ENCODE measurements around the gene CBLC. TPM values are rescaled to one million over a fixed set of nuclear protein-coding genes. Genes with fewer than 3 reads are reported as not detected.

The CBLC gene
- polyA plus RNA-seq, 1 donor (not counting 4 experiments of a cell fraction or from before 2014, with no cell fraction given) = 27.8 TPM

- TF ChIP-seq, protein P1, sequence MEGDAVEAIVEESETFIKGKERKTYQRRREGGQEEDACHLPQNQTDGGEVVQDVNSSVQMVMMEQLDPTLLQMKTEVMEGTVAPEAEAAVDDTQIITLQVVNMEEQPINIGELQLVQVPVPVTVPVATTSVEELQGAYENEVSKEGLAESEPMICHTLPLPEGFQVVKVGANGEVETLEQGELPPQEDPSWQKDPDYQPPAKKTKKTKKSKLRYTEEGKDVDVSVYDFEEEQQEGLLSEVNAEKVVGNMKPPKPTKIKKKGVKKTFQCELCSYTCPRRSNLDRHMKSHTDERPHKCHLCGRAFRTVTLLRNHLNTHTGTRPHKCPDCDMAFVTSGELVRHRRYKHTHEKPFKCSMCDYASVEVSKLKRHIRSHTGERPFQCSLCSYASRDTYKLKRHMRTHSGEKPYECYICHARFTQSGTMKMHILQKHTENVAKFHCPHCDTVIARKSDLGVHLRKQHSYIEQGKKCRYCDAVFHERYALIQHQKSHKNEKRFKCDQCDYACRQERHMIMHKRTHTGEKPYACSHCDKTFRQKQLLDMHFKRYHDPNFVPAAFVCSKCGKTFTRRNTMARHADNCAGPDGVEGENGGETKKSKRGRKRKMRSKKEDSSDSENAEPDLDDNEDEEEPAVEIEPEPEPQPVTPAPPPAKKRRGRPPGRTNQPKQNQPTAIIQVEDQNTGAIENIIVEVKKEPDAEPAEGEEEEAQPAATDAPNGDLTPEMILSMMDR (optimal IDR thresholded peaks at IDR 0.05 in 1 of 3, IDR thresholded peaks at IDR 0.05 in 1 of 3, conservative IDR thresholded peaks at IDR 0.05 in 1 of 3; ENCODE audit: extremely low read depth in 1 of 3, insufficient read depth in 2 of 3, low read length in 3 of 3) = no peak
- TF ChIP-seq EZH2 (IDR thresholded peaks at IDR 0.05; ENCODE audit: low read length) = no peak
- Histone ChIP-seq H3K4me2 (ENCODE audit: control insufficient read depth, extremely low read depth, insufficient read depth, low read depth, low read length) (no peak overlapping the region), H3K9me3 (ENCODE audit: control insufficient read depth, low read depth, low read length) (no peaks in the 10 kb centered on the region), H3K79me2 (ENCODE audit: control insufficient read depth, insufficient read depth, low read length) (no peaks in the 10 kb centered on the region), H3K4me1 (ENCODE audit: control insufficient read depth, extremely low read depth, insufficient read depth, low read length) (peaks cover 24% of the 10 kb centered on the region), H2AFZ (ENCODE audit: control insufficient read depth, low read length) (no peak overlapping the region), H4K20me1 (ENCODE audit: control insufficient read depth, extremely low read depth, insufficient read depth, low read length) (no peaks in the 10 kb centered on the region), H3K9ac (ENCODE audit: control insufficient read depth, extremely low read depth, insufficient read depth, low read length) (no peak overlapping the region), H3K9me1 (ENCODE audit: control insufficient read depth, extremely low read depth, insufficient read depth, low read length) (no peaks in the 10 kb centered on the region), H3K27ac (ENCODE audit: control insufficient read depth, insufficient read depth, low read length) (no peak overlapping the region), H3K36me3 (ENCODE audit: control insufficient read depth in 2 of 2, extremely low read depth in 1 of 2, insufficient read depth in 2 of 2, low read length in 2 of 2) (no peaks in the 10 kb centered on the region), H3K27me3 (ENCODE audit: control insufficient read depth, extremely low read depth, insufficient read depth, low read length) (no peaks in the 10 kb centered on the region), H3K4me3 (ENCODE audit: control insufficient read depth in 2 of 3, extremely low read depth in 1 of 3, insufficient read depth in 2 of 3, low read depth in 1 of 3, low read length in 3 of 3) (no peak overlapping the region)
- DNase-seq (ENCODE audit: low read depth, low spot score) = no peak
- dilution Hi-C loops (cut with MboI; ENCODE audit: extremely low pct_ligation_motif_present, low sequenced_read_pairs) = no loop called here
- FAIRE-seq = no peak
Observed at GRCh38 chr19:44738603-44739558, 38.8 kb upstream of the CBLC start.

DNA sequence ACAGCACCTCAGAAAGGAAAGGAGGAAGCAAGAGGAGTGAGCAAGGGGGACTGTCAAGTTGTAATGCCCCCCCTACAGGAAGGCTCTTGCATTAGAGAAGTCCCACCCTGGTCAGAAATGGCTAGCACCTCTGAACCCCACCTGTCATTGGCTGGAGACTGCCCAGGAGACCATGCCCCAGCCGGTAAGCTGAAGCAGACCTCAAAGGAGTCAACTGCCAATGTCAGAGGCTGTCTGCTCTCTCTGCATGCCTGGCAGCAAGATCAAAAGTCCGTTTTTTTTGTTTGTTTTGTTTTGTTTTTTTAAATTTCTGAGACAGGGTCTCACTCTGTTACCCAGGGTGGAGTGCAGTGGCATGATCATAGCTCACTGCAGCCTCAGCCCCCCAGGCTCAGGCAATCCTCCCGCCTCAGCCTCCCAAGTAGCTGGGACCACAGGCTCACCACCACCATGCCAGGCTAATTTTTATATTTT, 37.3 kb upstream of the CBLC start:
- TF ChIP-seq, protein P1 (optimal IDR thresholded peaks at IDR 0.05 in 1 of 3, IDR thresholded peaks at IDR 0.05 in 1 of 3, conservative IDR thresholded peaks at IDR 0.05 in 1 of 3; ENCODE audit: extremely low read depth in 1 of 3, insufficient read depth in 2 of 3, low read length in 3 of 3) = no peak
- no peak for TF ChIP-seq EZH2 (IDR thresholded peaks at IDR 0.05; ENCODE audit: low read length)
- H3K9me3 ChIP-seq (ENCODE audit: control insufficient read depth, low read depth, low read length) = no peaks in the 10 kb centered on the region
- no peak overlapping the region for H3K27ac ChIP-seq (ENCODE audit: control insufficient read depth, insufficient read depth, low read length)
- H3K79me2 ChIP-seq (ENCODE audit: control insufficient read depth, insufficient read depth, low read length) = no peaks in the 10 kb centered on the region
- H3K4me3 ChIP-seq (ENCODE audit: control insufficient read depth in 2 of 3, extremely low read depth in 1 of 3, insufficient read depth in 2 of 3, low read depth in 1 of 3, low read length in 3 of 3) = no peak overlapping the region
- peaks cover 27% of the 10 kb centered on the region for H3K4me1 ChIP-seq (ENCODE audit: control insufficient read depth, extremely low read depth, insufficient read depth, low read length)
- H3K27me3 ChIP-seq (ENCODE audit: control insufficient read depth, extremely low read depth, insufficient read depth, low read length) = no peaks in the 10 kb centered on the region
- H2AFZ ChIP-seq (ENCODE audit: control insufficient read depth, low read length) = no peak overlapping the region
- H3K9ac ChIP-seq (ENCODE audit: control insufficient read depth, extremely low read depth, insufficient read depth, low read length) = no peak overlapping the region
- dilution Hi-C loops (cut with MboI; ENCODE audit: extremely low pct_ligation_motif_present, low sequenced_read_pairs) = no loop called here
- H3K4me2 ChIP-seq (ENCODE audit: control insufficient read depth, extremely low read depth, insufficient read depth, low read depth, low read length) = no peak overlapping the region
- no peaks in the 10 kb centered on the region for H3K36me3 ChIP-seq (ENCODE audit: control insufficient read depth in 2 of 2, extremely low read depth in 1 of 2, insufficient read depth in 2 of 2, low read length in 2 of 2)
- H4K20me1 ChIP-seq (ENCODE audit: control insufficient read depth, extremely low read depth, insufficient read depth, low read length) = no peaks in the 10 kb centered on the region
- FAIRE-seq (no peak), DNase-seq (ENCODE audit: low read depth, low spot score) (no peak)
- H3K9me1 ChIP-seq (ENCODE audit: control insufficient read depth, extremely low read depth, insufficient read depth, low read length) = no peaks in the 10 kb centered on the region

Data from keratinocyte (primary cell).